ENCODE results near the gene ZNF609.

DNA sequence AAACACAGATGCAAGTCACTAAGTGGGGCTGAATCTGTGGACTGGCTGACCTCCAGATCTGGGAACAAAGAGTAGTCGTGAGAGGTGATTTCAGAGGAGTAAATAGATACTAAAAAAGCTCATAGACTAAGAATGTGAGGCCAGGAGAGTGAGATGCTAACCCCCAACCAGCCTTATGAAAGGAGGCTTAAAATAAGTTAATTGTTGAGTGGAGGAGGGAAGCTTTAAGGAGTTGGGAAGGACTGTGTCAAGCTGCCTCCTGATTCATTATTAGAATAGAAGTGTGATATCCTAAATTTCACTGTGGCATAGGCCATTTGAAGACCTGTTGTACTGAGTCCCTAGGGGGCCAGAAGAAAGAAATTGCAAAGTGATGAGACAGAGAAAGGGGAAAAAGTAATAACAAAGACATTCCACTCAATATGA lies 207.4 kb downstream of the ZNF609 start:
- TF ChIP-seq CTCF (IDR thresholded peaks at IDR 0.05; ENCODE audit: poor library complexity) (no peak), EZH2phosphoT487 (IDR thresholded peaks at IDR 0.05; ENCODE audit: low read depth, severe bottlenecking, unreplicated experiment) (no peak)
